A549 (cell line): ENCODE measurements around the gene GPR75. TPM values are rescaled to one million over a fixed set of nuclear protein-coding genes. Genes with fewer than 3 reads are reported as not detected.

Source experiments
- ATAC-seq, 2 experiments: fragments of 200-7000 bp in 1 of 2; fragments of >200 bp in 1 of 2; cut with Nextera tagmentation in 1 of 2; cut with Tn5 transposase in 1 of 2; 3 replicates each; pipeline versions ENCODE4 v1.8.0 to v1.9.1; 2018 to 2020; ENCODE audit warnings: mild to moderate bottlenecking in 1 of 2, moderate library complexity in 1 of 2
- CTCF ChIA-PET: fragments of 300-600 bp; sonication (Branson Sonifier 250); formaldehyde crosslinking; extraction: SDS; loops from one replicate; lab custom pipeline; 2021; ENCODE audit warnings: antibody characterized with exemption, inconsistent platforms; lab: Yijun Ruan, JAX
- POLR2A ChIA-PET: fragments of 350-600 bp; formaldehyde crosslinking; extraction: SDS; loops from one replicate; lab custom pipeline; 2021; ENCODE audit warnings: antibody characterized with exemption, inconsistent platforms; lab: Yijun Ruan, JAX
- DNase-seq, 2 experiments: peaks; one replicate each; pipeline versions ENCODE4 v3.0.0 to v3.0.0-alpha.2; 2011 to 2016; ENCODE audit warnings: low read depth in 1 of 2, low spot score in 1 of 2
- FAIRE-seq: peaks from 2 replicates; lab custom pipeline; 2011; peaks lifted over from hg19 to GRCh38; lab: Jason Lieb, UNC
- H3K27ac ChIP-seq, 2 experiments: fragments of >200 bp; sonication (Bioruptor Twin); formaldehyde crosslinking; 3 replicates each; pipeline ENCODE4 v1.5.1; 2016 to 2017
- H3K4me1 ChIP-seq: fragments of >200 bp; sonication (Bioruptor Twin); formaldehyde crosslinking; 3 replicates; pipeline ENCODE4 v1.6.1; 2016
- H3K4me2 ChIP-seq: fragments of >200 bp; sonication (Bioruptor Twin); formaldehyde crosslinking; 3 replicates; pipeline ENCODE4 v1.6.1; 2016
- H3K4me3 ChIP-seq: fragments of >200 bp; sonication (Bioruptor Twin); formaldehyde crosslinking; 3 replicates; pipeline ENCODE4 v1.5.1; 2016
- H3K9me3 ChIP-seq: fragments of >200 bp; sonication (Bioruptor Twin); formaldehyde crosslinking; 3 replicates; pipeline ENCODE4 v1.6.1; 2016
- CBX2 ChIP-seq: fragments of 200-600 bp; sonication (generic); IDR thresholded peaks from 2 replicates; pipeline ENCODE4 v1.6.1; 2016; ENCODE audit warnings: low read depth, mild to moderate bottlenecking, borderline replicate concordance
- CBX8 ChIP-seq: fragments of 200-600 bp; sonication (generic); IDR thresholded peaks from 2 replicates; pipeline ENCODE4 v1.6.1; 2016
- CEBPB ChIP-seq, 2 experiments: fragments of >200 bp in 1 of 2; sonication (Bioruptor Twin) in 1 of 2; formaldehyde crosslinking in 1 of 2; IDR thresholded peaks; 2 replicates each; pipeline ENCODE4 v1.6.1; 2012 to 2016
- CTCF ChIP-seq: fragments of >200 bp; sonication (Bioruptor Twin); formaldehyde crosslinking; IDR thresholded peaks from 3 replicates; pipeline ENCODE4 v1.5.1; 2016
- EHF ChIP-seq: fragments of 250-450 bp; sonication (Bioruptor Pico); IDR thresholded peaks from 2 replicates; pipeline ENCODE4 v1.5.0; 2020; ENCODE audit warnings: mild to moderate bottlenecking
- EHMT2 ChIP-seq: fragments of 200-600 bp; sonication (generic); IDR thresholded peaks from 2 replicates; pipeline ENCODE4 v1.6.1; 2016; ENCODE audit warnings: antibody characterized with exemption, low read depth, mild to moderate bottlenecking, moderate library complexity
- ELK1 ChIP-seq: fragments of 150-350 bp; IDR thresholded peaks from 2 replicates; pipeline ENCODE4 v1.6.1; 2014; ENCODE audit warnings: low read depth, mild to moderate bottlenecking, low read length
- ESRRA ChIP-seq: fragments of 150-350 bp; IDR thresholded peaks from 2 replicates; pipeline ENCODE4 v1.6.1; 2014; ENCODE audit warnings: mild to moderate bottlenecking, low read length, borderline replicate concordance
- GATA3 ChIP-seq: IDR thresholded peaks from 2 replicates; pipeline ENCODE4 v1.6.1; 2012; ENCODE audit warnings: borderline replicate concordance
- HDAC2 ChIP-seq: fragments of 200-600 bp; sonication (generic); IDR thresholded peaks from 2 replicates; pipeline ENCODE4 v1.6.1; 2016
- HES2 ChIP-seq: fragments of >200 bp; sonication (Bioruptor Twin); formaldehyde crosslinking; IDR thresholded peaks from 2 replicates; pipeline ENCODE4 v1.6.1; 2016
- HEYL ChIP-seq: fragments of 250-450 bp; sonication (Bioruptor Pico); IDR thresholded peaks from 2 replicates; pipeline ENCODE4 v1.8.0; 2021; ENCODE audit warnings: mild to moderate bottlenecking, moderate library complexity
- HOXA7 ChIP-seq: fragments of 250-450 bp; sonication (Bioruptor Pico); IDR thresholded peaks from 2 replicates; pipeline ENCODE4 v1.5.0; 2020; ENCODE audit warnings: mild to moderate bottlenecking, moderate library complexity
- HOXB5 ChIP-seq: fragments of 250-450 bp; sonication (Bioruptor Pico); IDR thresholded peaks from 2 replicates; pipeline ENCODE4 v1.5.0; 2020; ENCODE audit warnings: mild to moderate bottlenecking, moderate library complexity
- KDM5A ChIP-seq: fragments of 200-600 bp; sonication (generic); IDR thresholded peaks from 2 replicates; pipeline ENCODE4 v1.6.1; 2016; ENCODE audit warnings: antibody characterized with exemption, mild to moderate bottlenecking
- MAFK ChIP-seq: fragments of 450-650 bp; IDR thresholded peaks from 2 replicates; pipeline ENCODE4 v1.6.1; 2014; ENCODE audit not compliant: partially characterized antibody
- MAX ChIP-seq: IDR thresholded peaks from 2 replicates; pipeline ENCODE4 v1.6.1; 2012
- NPAS2 ChIP-seq: fragments of 250-450 bp; sonication (Bioruptor Pico); IDR thresholded peaks from 2 replicates; pipeline ENCODE4 v1.8.0; 2022; ENCODE audit warnings: mild to moderate bottlenecking, moderate library complexity, borderline replicate concordance
- RAD21 ChIP-seq, 2 experiments: fragments of >200 bp in 1 of 2; sonication (Bioruptor Twin) in 1 of 2; formaldehyde crosslinking in 1 of 2; IDR thresholded peaks in 1 of 2; conservative IDR thresholded peaks in 1 of 2; 2 replicates in 1 of 2; 3 replicates in 1 of 2; pipeline ENCODE4 v1.6.1; 2012 to 2018; ENCODE audit warnings: inconsistent platforms in 1 of 2
- RCOR1 ChIP-seq: fragments of 150-350 bp; IDR thresholded peaks from 2 replicates; pipeline ENCODE4 v1.6.1; 2014; ENCODE audit warnings: antibody characterized with exemption, low read length, low read depth
- RFX5 ChIP-seq: fragments of 450-650 bp; IDR thresholded peaks from 2 replicates; pipeline ENCODE4 v1.7.1; 2014; ENCODE audit warnings: antibody characterized with exemption, mild to moderate bottlenecking, moderate library complexity
- SMC3 ChIP-seq: fragments of >200 bp; sonication (Bioruptor Twin); formaldehyde crosslinking; IDR thresholded peaks from 3 replicates; pipeline ENCODE4 v1.6.1; 2018; ENCODE audit warnings: inconsistent platforms
- SREBF2 ChIP-seq: fragments of 450-650 bp; IDR thresholded peaks from 2 replicates; pipeline ENCODE4 v1.6.1; 2014; ENCODE audit warnings: mild to moderate bottlenecking, moderate library complexity
- TFCP2L1 ChIP-seq: fragments of 250-450 bp; sonication (Bioruptor Pico); IDR thresholded peaks from 2 replicates; pipeline ENCODE4 v1.5.0; 2021; ENCODE audit warnings: mild to moderate bottlenecking
- TP53 ChIP-seq: fragments of 250-450 bp; sonication (Bioruptor Pico); IDR thresholded peaks from 2 replicates; pipeline ENCODE4 v1.5.0; 2021; ENCODE audit warnings: mild to moderate bottlenecking, moderate library complexity
- ZC3H11A ChIP-seq: fragments of 450-650 bp; IDR thresholded peaks from 2 replicates; pipeline ENCODE4 v1.6.1; 2014; ENCODE audit warnings: antibody characterized with exemption, mild to moderate bottlenecking
- ZFP36 ChIP-seq: fragments of 450-650 bp; IDR thresholded peaks from 2 replicates; pipeline ENCODE4 v1.6.1; 2014; ENCODE audit warnings: borderline replicate concordance; ENCODE audit not compliant: partially characterized antibody
- ZNF302 ChIP-seq: fragments of 250-450 bp; sonication (Bioruptor Pico); IDR thresholded peaks from 2 replicates; pipeline ENCODE4 v1.9.0; 2021; ENCODE audit warnings: inconsistent platforms, mild to moderate bottlenecking, moderate library complexity
- ZSCAN20 ChIP-seq: fragments of 250-450 bp; sonication (Bioruptor Pico); IDR thresholded peaks from 2 replicates; pipeline ENCODE4 v1.8.0; 2022; ENCODE audit warnings: mild to moderate bottlenecking, moderate library complexity
- WGBS: methylation state at CpG from one replicate; pipeline ENCODE4 v1.1.6; 2017; ENCODE audit errors: missing lambda C conversion rate; 5-methylcytosine and 5-hydroxymethylcytosine counted together
- polyA plus RNA-seq, 4 experiments: library from polyadenylated mRNA; depleted of rRNA in 3 of 4; stranded (reverse); fragments of >200 nt; fragmentation: RNase III in 1 of 4; extraction: RNeasy Plus Mini Kit Qiagen cat#74134 plus additional on column Dnase treatment in 1 of 4; gene quantifications; 2 replicates in 3 of 4; 3 replicates in 1 of 4; pipeline ENCODE4 v1.2.3, GENCODE V29; 2011 to 2017

The GPR75 gene
- polyA plus RNA-seq, 2 of the 4 experiments (the other 2 are of a cell fraction): 1.4 to 3.0 TPM

- 97% methylated on average over 9 of the region's 9 CpGs for WGBS
- DNase-seq (no peak), FAIRE-seq (no peak), ATAC-seq (no peak)
- ChIA-PET POLR2A (no interaction called here), CTCF (interaction anchor here (0.6 kb wide), 2 partner anchors 10 to 157 kb away, joined by 3 read pairs; no protein-coding TSS in a partner anchor)
- no peak overlapping the region for H3K4me2 ChIP-seq
- TF ChIP-seq CBX8 (no peak), EHF (CRISPR knock-in tag) (no peak), RCOR1 (no peak), HOXB5 (no peak), HEYL (CRISPR knock-in tag) (no peak)
- no peak overlapping the region for H3K27ac ChIP-seq
- H3K4me1 ChIP-seq: no peaks in the 10 kb centered on the region
- no peaks in the 10 kb centered on the region for H3K9me3 ChIP-seq
- H3K4me3 ChIP-seq: no peak overlapping the region
Observed at GRCh38 chr2:53905396-53905795, 45.6 kb upstream of the GPR75 start.

GRCh38 chr2:53903011-53903410 is 43.2 kb upstream of the GPR75 start:
- FAIRE-seq (no peak), ATAC-seq (no peak), DNase-seq (no peak)
- H3K4me2 ChIP-seq: no peak overlapping the region
- POLR2A ChIA-PET: no interaction called here
- no peak for TF ChIP-seq RFX5
- TF ChIP-seq KDM5A: no peak
- no peak for TF ChIP-seq ZFP36
- no peak for TF ChIP-seq ZSCAN20 (CRISPR knock-in tag)
- TF ChIP-seq RAD21 (conservative IDR thresholded peaks at IDR 0.05 in 1 of 2, IDR thresholded peaks at IDR 0.05 in 1 of 2): no peak
- TF ChIP-seq MAX: no peak
- TF ChIP-seq HDAC2: no peak
- TF ChIP-seq HES2: no peak
- TF ChIP-seq TP53 (CRISPR knock-in tag): no peak
- no peak for TF ChIP-seq GATA3
- TF ChIP-seq ELK1: no peak
- TF ChIP-seq ZC3H11A: no peak
- TF ChIP-seq TFCP2L1 (CRISPR knock-in tag): no peak
- TF ChIP-seq SMC3: no peak
- TF ChIP-seq SREBF2: no peak
- TF ChIP-seq CTCF: no peak
- no peak for TF ChIP-seq HOXA7 (CRISPR knock-in tag)
- TF ChIP-seq NPAS2 (CRISPR knock-in tag): no peak
- TF ChIP-seq CEBPB (IDR thresholded peaks at IDR 0.05): no peak
- WGBS: 74% methylated on average over 4 of the region's 4 CpGs
- no peaks in the 10 kb centered on the region for H3K4me1 ChIP-seq
- no peak overlapping the region for H3K27ac ChIP-seq
- no peak overlapping the region for H3K4me3 ChIP-seq
- no peaks in the 10 kb centered on the region for H3K9me3 ChIP-seq
- CTCF ChIA-PET: interaction anchor here (0.9 to 1.1 kb wide), 2 partner anchors 10 to 13 kb away, joined by 3 read pairs; no protein-coding TSS in a partner anchor

GRCh38 chr2:53901192-53901591 is 41.4 kb upstream of the GPR75 start:
- Histone ChIP-seq H3K4me3 (no peak overlapping the region), H3K4me2 (no peak overlapping the region), H3K9me3 (no peaks in the 10 kb centered on the region), H3K4me1 (peaks cover 15% of the 10 kb centered on the region), H3K27ac (no peak overlapping the region)
- ATAC-seq: no peak
- TF ChIP-seq RCOR1 (no peak), ZNF302 (CRISPR knock-in tag) (no peak), ESRRA (no peak), CBX2 (no peak), MAFK (peak; percentile 48), RFX5 (no peak), EHMT2 (no peak)
- POLR2A ChIA-PET: no interaction called here
- CTCF ChIA-PET: no interaction called here
- 83% methylated on average over 3 of the region's 3 CpGs for WGBS
- DNase-seq: no peak
- FAIRE-seq: peak; percentile 61
